PC-9 (cell line): ENCODE measurements around the gene OXSR1.

Experiments
- EZH2 ChIP-seq: fragments of 200-600 bp; sonication (generic); IDR thresholded peaks from 2 replicates; pipeline ENCODE4 v1.8.0; 2017; ENCODE audit warnings: antibody characterized with exemption, low read depth
- TF ChIP-seq, protein P1 (sequence below): fragments of 200-600 bp; sonication (generic); conservative IDR thresholded peaks from 2 replicates; pipeline ENCODE4 v1.6.1; 2017; ENCODE audit warnings: mixed run types, antibody characterized with exemption, mild to moderate bottlenecking, moderate library complexity

DNA sequence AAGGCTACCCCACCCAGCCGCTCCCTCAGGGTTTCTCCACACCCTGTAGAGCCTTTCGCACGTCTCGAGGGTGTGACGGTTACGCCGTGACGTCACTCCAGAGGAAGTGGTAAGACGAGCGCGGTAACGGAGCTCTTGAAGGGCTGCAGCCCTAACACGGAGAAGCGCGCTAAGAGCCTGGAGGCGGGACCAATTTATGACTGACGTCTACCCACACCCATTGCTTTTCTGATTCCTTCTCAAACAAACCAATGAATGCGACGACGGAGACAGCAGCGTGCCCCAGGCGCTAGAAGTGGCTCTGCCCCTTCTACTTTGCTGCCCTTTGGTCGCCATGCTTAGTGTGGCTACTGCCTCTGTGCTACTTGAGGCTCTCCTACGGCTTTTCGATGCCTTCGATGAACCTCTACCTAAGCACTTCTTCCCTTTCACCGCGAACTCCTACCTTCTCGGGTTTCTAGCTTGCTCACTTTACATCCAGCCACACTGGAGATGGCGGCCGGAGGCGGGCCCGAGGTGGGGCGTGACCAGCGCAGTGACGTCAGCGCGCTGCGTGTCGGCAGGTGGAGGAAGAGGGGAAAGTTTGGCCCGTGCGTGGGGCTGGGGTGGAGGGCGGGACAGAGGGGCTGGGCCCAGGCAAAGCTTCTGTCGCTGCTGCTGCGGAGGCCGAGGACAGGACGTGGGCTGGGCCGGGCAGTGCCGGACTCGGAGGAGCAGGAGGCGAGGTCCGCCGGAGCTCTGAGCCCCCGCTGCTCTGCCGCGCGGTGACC is at the start of gene OXSR1:
- TF ChIP-seq, protein P1, sequence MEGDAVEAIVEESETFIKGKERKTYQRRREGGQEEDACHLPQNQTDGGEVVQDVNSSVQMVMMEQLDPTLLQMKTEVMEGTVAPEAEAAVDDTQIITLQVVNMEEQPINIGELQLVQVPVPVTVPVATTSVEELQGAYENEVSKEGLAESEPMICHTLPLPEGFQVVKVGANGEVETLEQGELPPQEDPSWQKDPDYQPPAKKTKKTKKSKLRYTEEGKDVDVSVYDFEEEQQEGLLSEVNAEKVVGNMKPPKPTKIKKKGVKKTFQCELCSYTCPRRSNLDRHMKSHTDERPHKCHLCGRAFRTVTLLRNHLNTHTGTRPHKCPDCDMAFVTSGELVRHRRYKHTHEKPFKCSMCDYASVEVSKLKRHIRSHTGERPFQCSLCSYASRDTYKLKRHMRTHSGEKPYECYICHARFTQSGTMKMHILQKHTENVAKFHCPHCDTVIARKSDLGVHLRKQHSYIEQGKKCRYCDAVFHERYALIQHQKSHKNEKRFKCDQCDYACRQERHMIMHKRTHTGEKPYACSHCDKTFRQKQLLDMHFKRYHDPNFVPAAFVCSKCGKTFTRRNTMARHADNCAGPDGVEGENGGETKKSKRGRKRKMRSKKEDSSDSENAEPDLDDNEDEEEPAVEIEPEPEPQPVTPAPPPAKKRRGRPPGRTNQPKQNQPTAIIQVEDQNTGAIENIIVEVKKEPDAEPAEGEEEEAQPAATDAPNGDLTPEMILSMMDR: no peak
- no peak for TF ChIP-seq EZH2
